Loucy (cell line): Measurements from ENCODE around the gene STK39.

Source experiments
- H2AFZ ChIP-seq: fragments of 200-600 bp; sonication (generic); 2 replicates; pipeline ENCODE4 v1.6.0; 2016; ENCODE audit warnings: antibody characterized with exemption, mild to moderate bottlenecking, low read length, moderate library complexity
- H3F3A ChIP-seq: fragments of 200-600 bp; 2 replicates; pipeline ENCODE4 v1.6.0; 2016; ENCODE audit warnings: antibody characterized with exemption, low read depth, mild to moderate bottlenecking
- H3K27me3 ChIP-seq: fragments of 200-600 bp; sonication (generic); 2 replicates; pipeline ENCODE4 v1.6.1; 2014; ENCODE audit warnings: low read length, mild to moderate bottlenecking; ENCODE audit not compliant: insufficient read depth, poor library complexity, severe bottlenecking
- H3K36me3 ChIP-seq: fragments of 200-600 bp; sonication (generic); 2 replicates; pipeline ENCODE4 v1.6.1; 2016; ENCODE audit warnings: low read length; ENCODE audit not compliant: insufficient read depth
- H3K4me1 ChIP-seq: fragments of 200-600 bp; sonication (generic); 2 replicates; pipeline ENCODE4 v1.5.1; 2014; ENCODE audit warnings: low read length, mild to moderate bottlenecking; ENCODE audit not compliant: insufficient read depth, poor library complexity, severe bottlenecking
- H3K4me2 ChIP-seq: fragments of 200-600 bp; sonication (generic); 2 replicates; pipeline ENCODE4 v1.6.0; 2014; ENCODE audit warnings: antibody characterized with exemption, low read length, low read depth, mild to moderate bottlenecking; ENCODE audit not compliant: poor library complexity, severe bottlenecking
- H3K4me3 ChIP-seq: fragments of 200-600 bp; sonication (generic); 2 replicates; pipeline ENCODE4 v1.5.1; 2014; ENCODE audit warnings: low read length, mild to moderate bottlenecking, mixed read lengths; ENCODE audit not compliant: poor library complexity, severe bottlenecking
- H3K79me2 ChIP-seq: fragments of 200-600 bp; sonication (generic); 2 replicates; pipeline ENCODE4 v1.6.1; 2014; ENCODE audit warnings: low read length; ENCODE audit not compliant: insufficient read depth
- H3K9ac ChIP-seq: fragments of 200-600 bp; sonication (generic); 2 replicates; pipeline ENCODE4 v1.6.0; 2014; ENCODE audit warnings: mild to moderate bottlenecking, low read depth, low read length, moderate library complexity; ENCODE audit not compliant: poor library complexity, severe bottlenecking
- H3K9me2 ChIP-seq: fragments of 200-600 bp; sonication (generic); replicated peaks from 2 replicates; pipeline ENCODE4 v1.6.1; 2016; ENCODE audit warnings: low read depth, low read length, mixed read lengths
- H3K9me3 ChIP-seq: fragments of 200-600 bp; sonication (generic); 2 replicates; pipeline ENCODE4 v1.6.1; 2014; ENCODE audit warnings: mild to moderate bottlenecking, antibody characterized with exemption, low read length, low read depth; ENCODE audit not compliant: insufficient read depth
- H4K20me1 ChIP-seq: fragments of 200-600 bp; sonication (generic); 2 replicates; pipeline ENCODE4 v1.6.0; 2014; ENCODE audit warnings: antibody characterized with exemption, low read length, mild to moderate bottlenecking; ENCODE audit not compliant: insufficient read depth, poor library complexity, severe bottlenecking
- CTCF ChIP-seq: fragments of 200-600 bp; sonication (generic); conservative IDR thresholded peaks from 2 replicates; pipeline ENCODE4 v1.5.1; 2014; ENCODE audit warnings: mild to moderate bottlenecking, antibody characterized with exemption, low read length
- EZH2phosphoT487 ChIP-seq: fragments of 200-600 bp; IDR thresholded peaks from 2 replicates; pipeline ENCODE4 v1.6.1; 2018; ENCODE audit warnings: antibody characterized with exemption, mild to moderate bottlenecking, moderate library complexity, borderline replicate concordance

Gene STK39

GRCh38 chr2:168203762-168204693 is 43.4 kb downstream of the STK39 start:
- no peaks in the 10 kb centered on the region for H3K9me3 ChIP-seq
- H3K27me3 ChIP-seq, result no peaks in the 10 kb centered on the region
- H3K4me2 ChIP-seq, result no peak overlapping the region

GRCh38 chr2:168201584-168202116 is 45.7 kb downstream of the STK39 start:
- no peaks in the 10 kb centered on the region for H3K9me3 ChIP-seq
- no peak overlapping the region for H3K4me3 ChIP-seq
- no peaks in the 10 kb centered on the region for H3K27me3 ChIP-seq
- peak overlapping the region; percentile 40 for H3K4me2 ChIP-seq
- H4K20me1 ChIP-seq, result no peaks in the 10 kb centered on the region
- H3K79me2 ChIP-seq, result peaks cover 84% of the 10 kb centered on the region
- H3K9ac ChIP-seq, result peak overlapping the region; percentile 34
- no peak overlapping the region for H2AFZ ChIP-seq
- no peaks in the 10 kb centered on the region for H3K9me2 ChIP-seq
- peaks cover 54% of the 10 kb centered on the region for H3K4me1 ChIP-seq
- TF ChIP-seq CTCF (no peak), EZH2phosphoT487 (no peak)
- H3F3A ChIP-seq, result no peaks in the 10 kb centered on the region
- H3K36me3 ChIP-seq, result no peaks in the 10 kb centered on the region

More at GRCh38 chr2:168203762-168204693, 43.4 kb downstream of the STK39 start:
- Histone ChIP-seq H3K9ac (no peak overlapping the region), H3K36me3 (no peaks in the 10 kb centered on the region), H4K20me1 (no peaks in the 10 kb centered on the region), H2AFZ (no peak overlapping the region), H3K4me3 (no peak overlapping the region), H3K79me2 (peaks cover 80% of the 10 kb centered on the region), H3K9me2 (no peaks in the 10 kb centered on the region), H3F3A (no peaks in the 10 kb centered on the region), H3K4me1 (peaks cover 46% of the 10 kb centered on the region)
- TF ChIP-seq CTCF, result no peak
- no peak for TF ChIP-seq EZH2phosphoT487

GRCh38 chr2:168200930-168201583 is 46.3 kb downstream of the STK39 start:
- peak overlapping the region; percentile 34 for H3K9ac ChIP-seq
- H2AFZ ChIP-seq, result no peak overlapping the region
- TF ChIP-seq EZH2phosphoT487 (no peak), CTCF (no peak)
- peaks cover under 1% of the 10 kb centered on the region; the same call in 1 of the 2 replicates for H3F3A ChIP-seq
- H3K9me2 ChIP-seq, result no peaks in the 10 kb centered on the region
- peak overlapping the region; percentile 40 for H3K4me2 ChIP-seq
- no peaks in the 10 kb centered on the region for H4K20me1 ChIP-seq
- peaks cover 84% of the 10 kb centered on the region for H3K79me2 ChIP-seq
- no peaks in the 10 kb centered on the region for H3K27me3 ChIP-seq
- no peak overlapping the region for H3K4me3 ChIP-seq
- H3K9me3 ChIP-seq, result no peaks in the 10 kb centered on the region
- H3K4me1 ChIP-seq, result peaks cover 59% of the 10 kb centered on the region
- no peaks in the 10 kb centered on the region for H3K36me3 ChIP-seq
